SK-N-SH (cell line): ENCODE measurements around the gene CTBP2.

Experiments used
- CTCF ChIP-seq: fragments of 200-600 bp; sonication (generic); IDR thresholded peaks from 2 replicates; pipeline ENCODE4 v1.6.1; 2017; ENCODE audit warnings: antibody characterized with exemption, mild to moderate bottlenecking, moderate library complexity
- JUND ChIP-seq: IDR thresholded peaks from 2 replicates; pipeline ENCODE4 v1.4.0; 2012
- MAX ChIP-seq: IDR thresholded peaks from 2 replicates; pipeline ENCODE4 v1.4.0; 2012; ENCODE audit warnings: low read depth
- NRF1 ChIP-seq: IDR thresholded peaks from 2 replicates; pipeline ENCODE4 v1.6.1; 2012; ENCODE audit warnings: low read depth, mild to moderate bottlenecking, low read length
- POLR2AphosphoS5 ChIP-seq: IDR thresholded peaks from 2 replicates; pipeline ENCODE4 v1.6.1; 2012; ENCODE audit warnings: low read depth, low read length
- RFX5 ChIP-seq: IDR thresholded peaks from 2 replicates; pipeline ENCODE4 v1.6.1; 2012; ENCODE audit warnings: mild to moderate bottlenecking, improper control_type of control experiment, low read length
- SMC3 ChIP-seq: IDR thresholded peaks from 2 replicates; pipeline ENCODE4 v1.6.1; 2012; ENCODE audit warnings: low read depth, low read length, improper control_type of control experiment
- YY1 ChIP-seq: IDR thresholded peaks from 2 replicates; pipeline ENCODE4 v1.4.0; 2012; ENCODE audit warnings: low read depth, mild to moderate bottlenecking
- ZBTB33 ChIP-seq: IDR thresholded peaks from 2 replicates; pipeline ENCODE4 v1.4.0; 2012; ENCODE audit warnings: low read depth, borderline replicate concordance

GRCh38 chr10:125151553-125152449 is 8.6 kb downstream of the CTBP2 start:
- no peak for TF ChIP-seq SMC3
- no peak for TF ChIP-seq NRF1
- no peak for TF ChIP-seq ZBTB33
- no peak for TF ChIP-seq CTCF
- TF ChIP-seq POLR2AphosphoS5 = no peak
- no peak for TF ChIP-seq RFX5
- no peak for TF ChIP-seq YY1
- TF ChIP-seq JUND = no peak
- no peak for TF ChIP-seq MAX
